SK-N-SH treated with all-trans-retinoic acid at 6 μM for 48 hours (cell line): Measurements from ENCODE around the gene KIAA1328.

Source experiments
- ISL1 ChIP-seq: fragments of 250-450 bp; sonication (Bioruptor Pico); IDR thresholded peaks from 2 replicates; pipeline ENCODE4 v2.1.2; 2022; ENCODE audit warnings: mild to moderate bottlenecking, moderate library complexity
- PATZ1 ChIP-seq: fragments of 250-450 bp; sonication (Bioruptor Pico); IDR thresholded peaks from 2 replicates; pipeline ENCODE4 v1.8.0; 2020; ENCODE audit warnings: mild to moderate bottlenecking, moderate library complexity, borderline replicate concordance
- POU6F1 ChIP-seq: fragments of 250-450 bp; sonication (Bioruptor Pico); IDR thresholded peaks from 2 replicates; pipeline ENCODE4 v1.8.0; 2021; ENCODE audit warnings: low read depth, mild to moderate bottlenecking, moderate library complexity, borderline replicate concordance
- RARB ChIP-seq: fragments of 250-450 bp; sonication (Bioruptor Pico); IDR thresholded peaks from 2 replicates; pipeline ENCODE4 v1.8.0; 2021; ENCODE audit warnings: mild to moderate bottlenecking, moderate library complexity
- TCF4 ChIP-seq: fragments of 250-450 bp; sonication (Bioruptor Pico); IDR thresholded peaks from 2 replicates; pipeline ENCODE4 v1.8.0; 2021; ENCODE audit warnings: mild to moderate bottlenecking, moderate library complexity, borderline replicate concordance
- ZFP30 ChIP-seq: fragments of 450-650 bp; formaldehyde crosslinking; IDR thresholded peaks from 2 replicates; pipeline ENCODE4 v1.5.0; 2022; ENCODE audit warnings: mild to moderate bottlenecking, moderate library complexity

GRCh38 chr18:37207343-37207742 lies 378.4 kb downstream of the KIAA1328 start:
- no peak for TF ChIP-seq TCF4
- TF ChIP-seq RARB (CRISPR knock-in tag): no peak
- TF ChIP-seq PATZ1 (CRISPR knock-in tag): no peak
- no peak for TF ChIP-seq ISL1 (CRISPR knock-in tag)
- TF ChIP-seq POU6F1 (CRISPR knock-in tag): no peak
- TF ChIP-seq ZFP30 (CRISPR knock-in tag): no peak
